Ectodermal cell (in vitro differentiated cells): ENCODE results near the gene DAD1.
"Not testable (repeated sequence)": the region's sequence is repeated elsewhere in the genome, so short reads cannot be mapped to it uniquely, and the experiment has no call there.

ENCODE experiments used
- H3K27ac ChIP-seq: 2 replicates; pipeline ENCODE4 v1.7.0; 2013; ENCODE audit warnings: mild to moderate bottlenecking, low read depth, low read length; ENCODE audit not compliant: insufficient read depth, poor library complexity, severe bottlenecking
- H3K27me3 ChIP-seq: 2 replicates; pipeline ENCODE4 v1.7.0; 2013; ENCODE audit warnings: mild to moderate bottlenecking, low read length; ENCODE audit not compliant: insufficient read depth, control insufficient read depth, poor library complexity, severe bottlenecking
- H3K36me3 ChIP-seq: one replicate; pipeline ENCODE4 v1.7.0; 2013; ENCODE audit warnings: low read length; ENCODE audit not compliant: control insufficient read depth, insufficient read depth
- H3K4me1 ChIP-seq: one replicate; pipeline ENCODE4 v1.7.0; 2013; ENCODE audit warnings: low read length; ENCODE audit not compliant: control insufficient read depth, insufficient read depth
- H3K4me3 ChIP-seq: 2 replicates; pipeline ENCODE4 v1.7.0; 2013; ENCODE audit warnings: low read depth, low read length, control low read depth; ENCODE audit not compliant: insufficient read depth
- H3K9me3 ChIP-seq: 2 replicates; pipeline ENCODE4 v1.7.0; 2013; ENCODE audit warnings: mild to moderate bottlenecking, low read length, moderate library complexity; ENCODE audit not compliant: control insufficient read depth
- WGBS, 2 experiments: methylation state at CpG; one replicate each; pipeline ENCODE4 v1.1.7; 2013; ENCODE audit warnings: missing lambda C conversion rate in 2 of 2; 5-methylcytosine and 5-hydroxymethylcytosine counted together

Gene DAD1

DNA sequence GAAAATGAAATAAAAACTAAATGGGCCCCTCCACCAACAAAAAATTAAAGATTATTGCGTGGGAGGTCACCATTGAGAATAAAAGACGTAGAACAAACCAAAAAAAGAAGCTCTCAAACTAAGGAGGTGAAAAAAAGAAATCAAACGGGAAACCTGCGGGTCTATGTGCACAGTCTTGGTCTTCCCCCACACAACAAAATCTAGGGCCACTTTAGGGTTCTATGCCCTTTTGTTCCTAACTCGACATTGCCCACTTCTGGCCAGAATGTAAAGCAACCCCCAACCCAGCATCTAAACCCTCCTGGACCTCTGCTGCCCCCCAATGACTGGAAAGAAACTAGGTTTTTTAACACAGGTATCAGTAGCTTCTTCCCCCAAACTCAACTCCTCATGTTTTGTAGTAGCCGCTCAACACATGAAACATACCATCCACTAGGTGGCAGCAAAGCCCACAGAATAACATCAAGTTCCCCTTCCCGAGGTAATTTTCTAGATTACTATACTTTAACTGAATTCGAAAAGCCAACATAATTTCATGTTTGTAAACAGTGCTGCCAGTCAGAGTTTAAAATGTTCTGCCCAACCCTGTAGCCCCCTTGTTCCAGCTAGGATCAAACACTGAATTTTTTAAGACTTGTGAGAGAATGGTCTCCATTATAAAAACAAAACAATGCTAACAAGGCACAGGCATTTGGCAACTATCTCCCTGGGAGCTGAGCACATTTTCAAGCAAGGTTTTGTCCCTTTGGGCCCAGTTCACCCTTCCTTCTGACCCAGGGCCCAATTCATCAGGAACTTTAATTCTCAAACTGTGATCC, 18.7 kb downstream of the DAD1 start:
- H3K27ac ChIP-seq = peak overlapping the region; percentile 55
- H3K27me3 ChIP-seq = no peaks in the 10 kb centered on the region
- no peak overlapping the region for H3K4me3 ChIP-seq
- peaks cover 14% of the 10 kb centered on the region for H3K36me3 ChIP-seq
- no peaks in the 10 kb centered on the region for H3K9me3 ChIP-seq
- 37 to 40% methylated on average over 8 of the region's 8 CpGs for WGBS, 2 experiments
- no peaks in the 10 kb centered on the region for H3K4me1 ChIP-seq

DNA sequence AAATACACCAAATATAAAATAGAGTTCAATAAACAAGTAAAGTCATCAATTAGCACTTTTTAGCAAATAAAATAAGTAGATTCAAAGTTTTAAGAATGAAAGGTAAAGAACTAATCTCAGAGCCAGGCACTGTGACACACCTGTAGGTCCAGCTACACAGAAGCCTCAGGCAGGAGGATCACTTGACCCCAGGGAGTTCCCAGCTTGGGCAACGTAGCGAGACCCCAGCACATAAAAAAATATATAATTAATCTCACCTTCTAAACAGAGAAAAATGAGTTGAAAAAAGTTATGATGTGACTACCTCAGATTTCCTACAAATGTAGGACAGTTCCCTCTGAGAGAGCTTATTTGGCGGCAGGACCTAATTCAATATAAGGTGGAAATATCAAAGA, 19.3 kb downstream of the DAD1 start:
- H3K27me3 ChIP-seq = no peaks in the 10 kb centered on the region
- no peak overlapping the region for H3K27ac ChIP-seq
- no peak overlapping the region for H3K4me3 ChIP-seq
- H3K36me3 ChIP-seq = peaks cover 14% of the 10 kb centered on the region
- WGBS, 2 experiments = 77% methylated on average over 3 of the region's 3 CpGs; no CpG with 5 or more reads in 1 of the 2 experiments
- no peaks in the 10 kb centered on the region for H3K4me1 ChIP-seq
- no peaks in the 10 kb centered on the region for H3K9me3 ChIP-seq

DNA sequence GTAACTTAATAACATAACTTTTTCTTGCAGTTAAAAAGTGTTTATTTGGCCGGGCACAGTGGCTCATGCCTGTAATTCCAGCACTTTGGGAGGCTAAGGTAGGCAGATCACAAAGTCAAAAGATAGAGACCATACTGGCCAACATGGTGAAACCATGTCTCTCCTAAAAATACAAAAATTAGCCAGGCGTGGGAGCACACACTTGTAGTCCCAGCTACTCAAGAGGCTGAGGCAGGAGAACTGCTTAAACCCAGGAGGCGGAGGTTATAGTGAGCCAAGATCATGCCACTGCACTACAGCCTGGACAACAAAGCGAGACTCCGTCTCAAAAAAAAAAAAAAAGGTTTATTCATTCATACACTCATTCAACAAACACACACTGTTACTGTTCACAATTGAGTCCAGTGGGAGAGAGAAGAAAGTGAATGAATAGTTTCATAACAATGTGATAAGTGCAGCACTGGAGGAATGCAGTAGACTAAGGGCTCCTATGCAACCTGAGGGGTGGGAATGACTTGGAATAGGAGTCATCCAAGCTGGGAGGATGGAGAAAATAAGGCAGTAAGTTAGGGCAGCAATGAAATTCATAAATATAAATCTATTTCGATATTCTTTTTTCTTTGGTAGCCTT, 19.8 kb downstream of the DAD1 start:
- no peak overlapping the region for H3K4me3 ChIP-seq
- H3K4me1 ChIP-seq = no peaks in the 10 kb centered on the region
- H3K27ac ChIP-seq = no peak overlapping the region
- H3K27me3 ChIP-seq = no peaks in the 10 kb centered on the region
- H3K36me3 ChIP-seq = peaks cover 19% of the 10 kb centered on the region
- 92 to 94% methylated on average over 4 to 5 of the region's 6 CpGs for WGBS, 2 experiments
- no peaks in the 10 kb centered on the region for H3K9me3 ChIP-seq

DNA sequence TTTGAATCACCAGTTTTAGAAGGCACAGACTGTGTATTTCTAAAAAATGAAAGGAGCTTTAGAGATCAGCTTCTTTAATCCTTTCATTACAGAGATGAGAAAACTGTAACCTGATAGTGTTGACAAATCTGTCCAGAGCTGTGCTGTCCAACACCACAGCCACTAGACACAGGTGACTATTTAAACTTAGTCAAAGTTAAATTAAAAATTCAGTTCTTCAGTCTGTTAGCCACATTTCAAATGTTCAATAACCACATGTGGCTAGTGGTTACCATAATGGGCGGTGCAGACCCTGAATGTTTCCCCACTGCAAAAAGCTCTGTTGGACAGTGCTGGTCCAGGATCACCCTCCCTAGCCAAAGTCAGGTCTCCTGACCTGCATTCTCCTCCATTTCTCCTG, 21.6 kb downstream of the DAD1 start:
- H3K27me3 ChIP-seq = no peaks in the 10 kb centered on the region
- H3K4me3 ChIP-seq = no peak overlapping the region
- H3K4me1 ChIP-seq = no peaks in the 10 kb centered on the region
- H3K27ac ChIP-seq = no peak overlapping the region
- no peaks in the 10 kb centered on the region for H3K9me3 ChIP-seq
- 89 to 93% methylated on average over 1 of the region's 1 CpG for WGBS, 2 experiments
- H3K36me3 ChIP-seq = peaks cover 6% of the 10 kb centered on the region

DNA sequence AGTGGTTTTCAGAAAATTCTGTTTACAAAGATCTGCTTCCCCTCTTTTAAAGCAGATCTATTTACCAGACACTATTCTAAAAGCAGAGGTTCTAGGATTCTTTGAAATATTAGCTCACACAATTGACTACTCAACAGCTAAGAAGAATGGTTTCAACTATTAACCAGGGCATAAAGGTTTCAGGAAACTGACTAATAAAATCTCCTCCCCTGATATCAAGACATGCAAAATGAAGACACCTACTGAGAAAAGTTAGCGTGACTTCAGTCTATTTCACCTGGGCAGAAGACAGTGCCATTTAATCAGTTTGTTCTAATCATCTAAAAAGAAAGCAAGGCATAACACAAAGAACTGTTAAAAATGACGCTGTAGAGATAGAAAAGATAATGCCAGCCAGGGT, 22.2 kb downstream of the DAD1 start:
- H3K27me3 ChIP-seq = no peaks in the 10 kb centered on the region
- H3K4me1 ChIP-seq = no peaks in the 10 kb centered on the region
- WGBS, 2 experiments = 96 to 98% methylated on average over 2 of the region's 2 CpGs
- H3K36me3 ChIP-seq = peaks cover 5% of the 10 kb centered on the region
- no peak overlapping the region for H3K4me3 ChIP-seq
- no peaks in the 10 kb centered on the region for H3K9me3 ChIP-seq
- no peak overlapping the region for H3K27ac ChIP-seq

DNA sequence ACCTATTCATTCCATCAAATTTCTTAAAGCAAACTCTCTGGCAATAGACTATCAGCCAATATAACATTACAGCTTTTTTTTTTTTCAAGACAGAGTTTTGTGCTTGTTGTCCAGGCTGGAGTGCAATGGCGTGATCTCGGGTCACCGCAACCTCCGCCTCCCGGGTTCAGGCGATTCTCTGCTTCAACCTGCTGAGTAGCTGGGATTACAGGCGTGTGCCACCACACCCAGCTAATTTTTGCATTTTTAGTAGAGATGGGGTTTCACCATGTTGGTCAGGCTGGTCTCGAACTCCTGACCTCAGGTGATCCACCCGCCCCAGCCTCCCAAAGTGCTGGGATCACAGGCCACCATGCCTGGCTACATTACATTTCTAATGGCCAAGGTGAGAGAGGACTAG, 22.8 kb downstream of the DAD1 start:
- H3K36me3 ChIP-seq, H3K4me3 ChIP-seq, H3K4me1 ChIP-seq, H3K27ac ChIP-seq, H3K27me3 ChIP-seq, H3K9me3 ChIP-seq: not testable (repeated sequence)
- WGBS, 2 experiments = 92 to 94% methylated on average over 9 of the region's 9 CpGs

DNA sequence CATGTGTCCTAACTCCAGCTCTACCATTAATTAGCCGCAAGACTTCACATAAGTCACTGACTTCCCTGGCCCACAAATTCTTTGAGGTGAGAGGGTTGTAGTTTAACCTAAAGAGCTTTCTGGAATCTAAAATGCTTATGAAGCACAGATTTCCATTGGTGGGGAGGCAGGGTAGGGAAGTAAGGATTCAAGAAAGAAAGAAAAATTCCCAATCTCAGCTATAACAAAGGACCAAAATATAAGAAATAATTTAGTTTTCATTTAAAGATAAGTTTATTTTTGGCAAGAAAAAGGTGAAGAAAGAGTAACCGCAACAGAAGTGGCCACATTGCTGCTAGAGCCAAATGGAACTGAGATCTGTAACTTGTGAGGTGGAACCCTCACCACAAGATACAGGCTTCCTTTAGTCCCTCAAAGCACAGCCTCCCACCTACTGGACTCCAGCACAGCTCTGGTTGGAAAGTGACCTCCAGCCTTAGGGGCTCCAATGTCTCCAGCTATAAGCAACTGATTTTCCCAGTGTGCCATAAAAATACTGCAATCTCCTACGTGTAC, 23.6 kb downstream of the DAD1 start:
- Histone ChIP-seq H3K27me3 (no peaks in the 10 kb centered on the region), H3K36me3 (peaks cover 5% of the 10 kb centered on the region), H3K4me1 (no peaks in the 10 kb centered on the region), H3K4me3 (no peak overlapping the region), H3K27ac (no peak overlapping the region), H3K9me3 (no peaks in the 10 kb centered on the region)
- WGBS, 2 experiments = 98 to 100% methylated on average over 3 of the region's 3 CpGs

DNA sequence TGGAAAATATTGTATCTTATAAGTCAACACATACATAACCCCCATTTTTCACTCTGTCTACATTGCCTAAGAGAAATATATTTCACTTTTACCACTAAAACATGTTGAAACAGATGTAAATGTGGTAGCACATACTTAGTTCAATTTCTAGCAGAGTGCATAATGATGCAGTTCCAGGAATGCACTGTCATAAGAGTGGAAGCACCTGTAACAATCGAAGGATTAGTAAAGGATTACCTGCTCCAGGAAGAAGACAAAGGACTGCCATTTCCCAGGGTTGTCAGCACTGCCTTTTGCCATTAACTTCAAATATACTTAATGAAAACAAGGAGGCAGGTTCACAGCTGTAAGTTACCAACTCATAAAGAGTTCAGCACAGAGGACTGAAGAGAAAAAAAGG, 24.6 kb downstream of the DAD1 start:
- no peak overlapping the region for H3K4me3 ChIP-seq
- no peaks in the 10 kb centered on the region for H3K4me1 ChIP-seq
- WGBS, 2 experiments = 89 to 95% methylated on average over 1 of the region's 1 CpG
- no peaks in the 10 kb centered on the region for H3K9me3 ChIP-seq
- H3K27ac ChIP-seq = no peak overlapping the region
- H3K36me3 ChIP-seq = peaks cover 5% of the 10 kb centered on the region
- H3K27me3 ChIP-seq = no peaks in the 10 kb centered on the region

DNA sequence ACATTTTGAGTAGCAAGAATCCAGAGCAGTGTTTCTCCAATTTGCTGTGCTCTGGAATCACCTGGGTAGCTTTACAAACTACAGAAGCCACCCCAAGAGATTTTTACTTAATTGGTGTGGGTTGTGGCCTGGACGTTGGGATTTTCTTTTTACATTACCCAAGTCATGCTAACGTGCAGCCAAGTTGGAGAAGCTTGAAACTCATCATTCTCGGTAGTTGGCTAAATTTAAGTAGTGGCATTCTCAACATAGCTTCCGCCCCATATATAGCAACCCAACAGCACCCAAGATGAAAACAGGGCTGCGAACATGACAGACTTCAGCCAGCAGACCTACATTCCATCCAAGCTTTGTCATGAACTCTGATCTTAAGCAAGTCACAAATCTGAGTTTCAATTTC, 25.0 kb downstream of the DAD1 start:
- H3K27ac ChIP-seq = no peak overlapping the region
- peaks cover 5% of the 10 kb centered on the region for H3K36me3 ChIP-seq
- no peaks in the 10 kb centered on the region for H3K9me3 ChIP-seq
- no peaks in the 10 kb centered on the region for H3K4me1 ChIP-seq
- no peak overlapping the region for H3K4me3 ChIP-seq
- H3K27me3 ChIP-seq = no peaks in the 10 kb centered on the region
- 96% methylated on average over 5 of the region's 5 CpGs for WGBS, 2 experiments

DNA sequence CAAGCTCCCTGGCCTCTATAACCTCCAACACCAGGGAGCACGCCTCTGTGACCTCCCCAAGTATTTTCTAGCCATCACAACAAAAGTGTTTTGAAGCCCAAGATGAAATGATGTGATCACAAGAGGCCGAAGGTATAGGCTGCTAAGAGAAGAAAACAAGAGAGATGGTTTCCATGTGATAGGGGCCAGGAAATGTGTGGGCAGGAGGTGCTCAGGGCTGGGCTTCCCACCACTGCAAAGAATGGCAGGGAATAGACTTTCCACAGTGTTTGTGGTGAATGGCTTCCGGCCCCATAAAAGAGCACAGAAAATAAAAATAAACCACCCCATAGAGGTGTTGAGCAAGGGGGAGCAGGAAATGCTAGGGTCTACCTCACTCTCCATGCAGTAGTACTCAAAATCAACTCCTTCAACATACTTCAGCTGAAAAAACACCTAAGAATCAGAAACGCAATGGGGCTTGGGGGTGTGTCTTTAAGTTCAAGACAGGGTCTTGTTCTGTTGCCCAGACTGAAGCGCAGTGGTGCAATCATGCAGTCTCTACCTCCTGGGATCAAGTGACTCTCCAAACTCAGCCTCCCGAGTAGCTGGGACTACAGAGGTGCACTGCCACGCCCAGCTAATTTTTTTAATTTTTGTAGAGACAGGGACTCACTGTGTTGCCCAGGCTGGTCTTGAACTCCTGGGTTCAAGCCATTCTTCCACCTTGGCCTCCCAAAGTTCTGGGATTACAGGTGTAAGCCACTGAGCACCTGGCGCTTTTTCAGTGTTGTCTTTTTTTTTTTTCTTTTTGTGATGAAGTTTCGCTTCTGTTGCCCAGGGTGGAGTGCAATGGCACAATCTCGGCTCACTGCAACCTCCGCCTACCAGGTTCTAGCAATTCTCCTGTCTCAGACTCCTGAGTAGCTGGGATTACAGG, 27.1 kb downstream of the DAD1 start:
- H3K9me3 ChIP-seq = no peaks in the 10 kb centered on the region
- no peaks in the 10 kb centered on the region for H3K4me1 ChIP-seq
- no peak overlapping the region for H3K4me3 ChIP-seq
- H3K27me3 ChIP-seq = no peaks in the 10 kb centered on the region
- no peak overlapping the region for H3K27ac ChIP-seq
- WGBS, 2 experiments = 90 to 91% methylated on average over 10 to 11 of the region's 11 CpGs
- H3K36me3 ChIP-seq = peaks cover 5% of the 10 kb centered on the region
